ENCODE data around the gene ENAH.

GRCh38 chr1:225691861-225692516, 39.1 kb upstream of the ENAH start:
- TF ChIP-seq POLR2AphosphoS5 (IDR thresholded peaks at IDR 0.05; ENCODE audit: borderline replicate concordance, low read depth, low read length) (no peak), EZH2 (IDR thresholded peaks at IDR 0.05) (no peak), FOXP2 (optimal IDR thresholded peaks at IDR 0.05; ENCODE audit: control extremely low read depth, extremely low read length, insufficient read depth) (no peak)

Measured in SK-N-MC (cell line).